H9 (cell line): Measurements from ENCODE around the gene SLC2A9. TPM values are rescaled to one million over a fixed set of nuclear protein-coding genes. Genes with fewer than 3 reads are reported as not detected.

Experiments used
- DNase-seq: peaks from one replicate; pipeline ENCODE4 v3.0.0-alpha.2; 2017
- H2AFZ ChIP-seq: one replicate; pipeline ENCODE4 v1.6.1; 2013; ENCODE audit warnings: mild to moderate bottlenecking, low read length, control low read depth, moderate library complexity
- H2AK5ac ChIP-seq: 2 replicates; pipeline ENCODE4 v1.6.1; 2013; ENCODE audit warnings: low read length, control low read depth, mixed read lengths; ENCODE audit not compliant: insufficient read length
- H2BK120ac ChIP-seq: one replicate; pipeline ENCODE4 v1.6.1; 2013; ENCODE audit warnings: low read depth, mild to moderate bottlenecking, low read length, control low read depth, inconsistent platforms; ENCODE audit not compliant: poor library complexity, severe bottlenecking
- H2BK12ac ChIP-seq: 2 replicates; pipeline ENCODE4 v1.6.1; 2013; ENCODE audit warnings: low read length, control low read depth, mixed read lengths, low read depth; ENCODE audit not compliant: insufficient read length
- H2BK15ac ChIP-seq: 2 replicates; pipeline ENCODE4 v1.6.1; 2013; ENCODE audit warnings: low read depth, low read length, control low read depth
- H2BK20ac ChIP-seq: one replicate; pipeline ENCODE4 v1.6.1; 2013; ENCODE audit warnings: low read depth, mild to moderate bottlenecking, low read length, control low read depth, inconsistent platforms; ENCODE audit not compliant: poor library complexity, severe bottlenecking
- H2BK5ac ChIP-seq: 2 replicates; pipeline ENCODE4 v1.6.1; 2013; ENCODE audit warnings: low read length, control low read depth, mixed read lengths; ENCODE audit not compliant: insufficient read length
- H3K14ac ChIP-seq: 2 replicates; pipeline ENCODE4 v1.6.1; 2013; ENCODE audit warnings: low read length, control low read depth; ENCODE audit not compliant: insufficient read depth
- H3K18ac ChIP-seq: 2 replicates; pipeline ENCODE4 v1.6.1; 2013; ENCODE audit warnings: low read depth, mild to moderate bottlenecking, mixed read lengths, low read length, control low read depth; ENCODE audit not compliant: insufficient read length
- H3K23ac ChIP-seq: 2 replicates; pipeline ENCODE4 v1.6.1; 2013; ENCODE audit warnings: low read length, control low read depth, mixed read lengths, low read depth; ENCODE audit not compliant: insufficient read length
- H3K23me2 ChIP-seq: 2 replicates; pipeline ENCODE4 v1.6.1; 2013; ENCODE audit warnings: low read depth, mild to moderate bottlenecking, mixed read lengths, low read length, control low read depth; ENCODE audit not compliant: insufficient read length, poor library complexity, severe bottlenecking
- H3K27ac ChIP-seq: 2 replicates; pipeline ENCODE4 v1.5.1; 2013; ENCODE audit warnings: low read length, control low read depth, mixed read lengths, low read depth; ENCODE audit not compliant: insufficient read length
- H3K27me3 ChIP-seq: 2 replicates; pipeline ENCODE4 v1.6.1; 2013; ENCODE audit warnings: low read length, control low read depth, inconsistent platforms; ENCODE audit not compliant: insufficient read depth
- H3K4ac ChIP-seq: 2 replicates; pipeline ENCODE4 v1.6.1; 2013; ENCODE audit warnings: low read depth, mild to moderate bottlenecking, control low read depth, inconsistent platforms, low read length, moderate library complexity
- H3K4me1 ChIP-seq: 2 replicates; pipeline ENCODE4 v1.6.1; 2013; ENCODE audit warnings: low read length, control low read depth, inconsistent platforms; ENCODE audit not compliant: insufficient read depth
- H3K4me2 ChIP-seq: 2 replicates; pipeline ENCODE4 v1.6.1; 2013; ENCODE audit warnings: low read length, control low read depth, mixed read lengths; ENCODE audit not compliant: insufficient read length, insufficient read depth
- H3K56ac ChIP-seq: 2 replicates; pipeline ENCODE4 v1.6.1; 2013; ENCODE audit warnings: low read depth, mild to moderate bottlenecking, mixed read lengths, low read length, control low read depth; ENCODE audit not compliant: insufficient read length
- H3K79me1 ChIP-seq: 2 replicates; pipeline ENCODE4 v1.6.1; 2013; ENCODE audit warnings: low read depth, mild to moderate bottlenecking, moderate library complexity, low read length, control low read depth, inconsistent platforms; ENCODE audit not compliant: insufficient read depth, poor library complexity, severe bottlenecking
- H3K79me2 ChIP-seq: 2 replicates; pipeline ENCODE4 v1.6.1; 2013; ENCODE audit warnings: low read length, control low read depth, inconsistent platforms; ENCODE audit not compliant: insufficient read depth
- H3K9ac ChIP-seq: 2 replicates; pipeline ENCODE4 v1.6.1; 2013; ENCODE audit warnings: low read length, control low read depth, mixed read lengths; ENCODE audit not compliant: insufficient read length; ENCODE audit errors: extremely low read depth
- H3K9me3 ChIP-seq: one replicate; pipeline ENCODE4 v1.6.1; 2013; ENCODE audit warnings: low read depth, low read length, inconsistent platforms; ENCODE audit not compliant: control insufficient read depth
- H3T11ph ChIP-seq: one replicate; pipeline ENCODE4 v1.6.1; 2013; ENCODE audit warnings: mild to moderate bottlenecking, low read length, control low read depth, inconsistent platforms
- H4K20me1 ChIP-seq: one replicate; pipeline ENCODE4 v1.6.1; 2013; ENCODE audit not compliant: control insufficient read depth, insufficient read length, insufficient read depth
- H4K5ac ChIP-seq: 2 replicates; pipeline ENCODE4 v1.6.1; 2013; ENCODE audit warnings: low read depth, mild to moderate bottlenecking, mixed read lengths, low read length, control low read depth; ENCODE audit not compliant: insufficient read length
- H4K8ac ChIP-seq: replicated peaks from 2 replicates; pipeline ENCODE4 v1.6.1; 2013; ENCODE audit warnings: low read length, control low read depth, mixed read lengths, low read depth; ENCODE audit not compliant: insufficient read length
- H4K91ac ChIP-seq: 2 replicates; pipeline ENCODE4 v1.6.1; 2013; ENCODE audit warnings: low read depth, mild to moderate bottlenecking, moderate library complexity, mixed read lengths, low read length, control low read depth; ENCODE audit not compliant: insufficient read length
- H3K27ac Mint-ChIP-seq, 3 experiments: 2 replicates in 2 of 3; 3 replicates in 1 of 3; pipeline ENCODE4 v1.8.0; 2020 to 2021; ENCODE audit warnings: mixed read lengths in 3 of 3, mild to moderate bottlenecking in 1 of 3, moderate library complexity in 1 of 3
- H3K27me3 Mint-ChIP-seq: 2 replicates; pipeline ENCODE4 v1.8.0; 2021; ENCODE audit warnings: low read depth, mild to moderate bottlenecking, moderate library complexity, mixed read lengths
- H3K36me3 Mint-ChIP-seq, 3 experiments: 2 replicates in 2 of 3; 3 replicates in 1 of 3; pipeline ENCODE4 v1.8.0; 2020 to 2021; ENCODE audit warnings: low read depth in 3 of 3, mixed read lengths in 3 of 3; ENCODE audit not compliant: insufficient read depth in 1 of 3
- H3K4me1 Mint-ChIP-seq, 2 experiments: 2 replicates each; pipeline ENCODE4 v1.8.0; 2020; ENCODE audit warnings: mixed read lengths in 2 of 2
- H3K4me3 Mint-ChIP-seq, 2 experiments: 2 replicates in 1 of 2; 3 replicates in 1 of 2; pipeline ENCODE4 v1.8.0; 2020 to 2021; ENCODE audit warnings: mild to moderate bottlenecking in 2 of 2, mixed read lengths in 2 of 2, moderate library complexity in 1 of 2
- H3K9me3 Mint-ChIP-seq, 2 experiments: 2 replicates in 1 of 2; 3 replicates in 1 of 2; pipeline ENCODE4 v1.8.0; 2020; ENCODE audit warnings: mild to moderate bottlenecking in 2 of 2, mixed read lengths in 2 of 2, moderate library complexity in 1 of 2
- WGBS: extraction: QIAGEN DNeasy Blood & Tissue Kit; methylation state at CpG from one replicate; pipeline ENCODE4 v1.1.7; 2013; ENCODE audit warnings: missing lambda C conversion rate, low lambda C conversion rate, mixed read lengths; ENCODE audit not compliant: insufficient read length; ENCODE audit errors: extremely low coverage; 5-methylcytosine and 5-hydroxymethylcytosine counted together
- total RNA-seq: library from RNA; stranded (reverse); gene quantifications from 2 replicates; pipeline ENCODE4 v1.2.1, GENCODE V29; 2021
- TF ChIP-seq, protein P1 (sequence below): fragments of 200-600 bp; sonication (generic); conservative IDR thresholded peaks from 3 replicates; pipeline ENCODE4 v1.8.0; 2021; ENCODE audit warnings: antibody characterized with exemption, mild to moderate bottlenecking

Gene SLC2A9
- total RNA-seq, 1 experiment from 2014 or later = 0.79 TPM

DNA sequence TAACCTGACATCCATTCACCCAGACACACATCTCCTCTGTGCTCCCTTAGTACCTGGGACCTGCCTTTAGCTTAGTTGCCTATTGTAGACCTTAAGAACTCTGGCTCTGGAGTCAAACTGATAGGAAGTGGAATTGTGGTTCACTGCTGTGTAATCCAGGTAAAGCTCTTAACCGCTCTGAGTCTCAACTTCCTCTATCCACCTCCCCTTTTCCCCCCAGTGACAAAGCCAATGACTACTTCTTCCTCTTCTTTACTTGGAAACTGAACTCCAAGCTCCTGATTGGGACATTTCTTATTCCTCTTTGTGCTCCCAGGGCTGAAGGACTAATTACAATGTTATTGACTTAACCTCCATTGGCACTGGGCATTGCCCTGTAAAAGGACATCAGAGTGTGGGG lies 145.8 kb downstream of the SLC2A9 start:
- Histone ChIP-seq H3K56ac (no peak overlapping the region), H2BK15ac (no peak overlapping the region), H2AFZ (no peak overlapping the region), H3K4me1 (no peaks in the 10 kb centered on the region), H3K9ac (no peak overlapping the region), H4K8ac (no peak overlapping the region), H3K18ac (no peak overlapping the region), H3K27ac (no peak overlapping the region), H4K5ac (no peak overlapping the region), H3K79me1 (no peaks in the 10 kb centered on the region), H3K23ac (no peak overlapping the region), H4K91ac (no peak overlapping the region), H3K27me3 (no peaks in the 10 kb centered on the region), H3K14ac (no peak overlapping the region), H3K4ac (no peak overlapping the region), H2BK120ac (no peak overlapping the region), H3K23me2 (no peaks in the 10 kb centered on the region), H3K9me3 (no peaks in the 10 kb centered on the region), H3K79me2 (no peaks in the 10 kb centered on the region), H3T11ph (no peak overlapping the region), H2AK5ac (no peak overlapping the region), H4K20me1 (no peaks in the 10 kb centered on the region), H2BK20ac (no peak overlapping the region), H2BK12ac (no peak overlapping the region), H3K4me2 (no peak overlapping the region), H2BK5ac (no peak overlapping the region)
- Mint-ChIP-seq H3K4me3 (no peak overlapping the region), H3K36me3 (no peaks in the 10 kb centered on the region; a peak in 1 of 7 replicates), H3K27me3 (peaks cover 8% of the 10 kb centered on the region), H3K27ac (no peak overlapping the region), H3K9me3 (peaks cover 0 to 3% of the 10 kb centered on the region in 2 experiments; a peak in 2 of 5 replicates), H3K4me1 (peaks cover 21 to 29% of the 10 kb centered on the region in 2 experiments)
- WGBS = no CpG with 5 or more reads among the region's 1 CpG
- TF ChIP-seq, protein P1, sequence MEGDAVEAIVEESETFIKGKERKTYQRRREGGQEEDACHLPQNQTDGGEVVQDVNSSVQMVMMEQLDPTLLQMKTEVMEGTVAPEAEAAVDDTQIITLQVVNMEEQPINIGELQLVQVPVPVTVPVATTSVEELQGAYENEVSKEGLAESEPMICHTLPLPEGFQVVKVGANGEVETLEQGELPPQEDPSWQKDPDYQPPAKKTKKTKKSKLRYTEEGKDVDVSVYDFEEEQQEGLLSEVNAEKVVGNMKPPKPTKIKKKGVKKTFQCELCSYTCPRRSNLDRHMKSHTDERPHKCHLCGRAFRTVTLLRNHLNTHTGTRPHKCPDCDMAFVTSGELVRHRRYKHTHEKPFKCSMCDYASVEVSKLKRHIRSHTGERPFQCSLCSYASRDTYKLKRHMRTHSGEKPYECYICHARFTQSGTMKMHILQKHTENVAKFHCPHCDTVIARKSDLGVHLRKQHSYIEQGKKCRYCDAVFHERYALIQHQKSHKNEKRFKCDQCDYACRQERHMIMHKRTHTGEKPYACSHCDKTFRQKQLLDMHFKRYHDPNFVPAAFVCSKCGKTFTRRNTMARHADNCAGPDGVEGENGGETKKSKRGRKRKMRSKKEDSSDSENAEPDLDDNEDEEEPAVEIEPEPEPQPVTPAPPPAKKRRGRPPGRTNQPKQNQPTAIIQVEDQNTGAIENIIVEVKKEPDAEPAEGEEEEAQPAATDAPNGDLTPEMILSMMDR = no peak
- no peak for DNase-seq
